ENCODE measurements around the gene LEFTY1.

DNA sequence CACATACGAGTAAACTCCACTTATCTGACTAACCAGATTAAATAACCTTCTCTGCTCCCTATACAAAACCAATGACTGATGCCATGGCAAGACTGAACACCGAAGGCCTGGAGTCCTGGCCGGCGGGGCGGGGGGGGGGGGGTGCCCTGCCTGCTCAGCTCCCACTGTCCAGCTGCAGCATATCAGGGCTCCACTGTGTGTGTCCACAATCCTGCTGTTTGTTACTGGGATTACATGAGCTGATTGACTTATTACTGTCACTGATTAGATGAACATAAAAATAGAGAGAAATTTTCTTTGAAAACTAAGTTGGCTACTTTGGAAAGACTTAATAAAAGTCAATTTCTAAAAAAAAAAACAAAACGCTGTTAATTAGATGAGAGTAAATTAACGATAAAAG is 31.7 kb downstream of the LEFTY1 start:
- TF ChIP-seq CTCF (IDR thresholded peaks at IDR 0.05) (no peak), POLR2A (IDR thresholded peaks at IDR 0.05) (no peak)
